Fibroblast of the conjunctiva (primary cell): ENCODE measurements around the gene CFAP53.
"Not testable (repeated sequence)": the region's sequence is repeated elsewhere in the genome, so short reads cannot be mapped to it uniquely, and the experiment has no call there.

Source experiments
- DNase-seq: peaks from one replicate; pipeline ENCODE4 v3.0.0-alpha.2; 2010; ENCODE audit warnings: low read depth

CFAP53 gene, protein sequence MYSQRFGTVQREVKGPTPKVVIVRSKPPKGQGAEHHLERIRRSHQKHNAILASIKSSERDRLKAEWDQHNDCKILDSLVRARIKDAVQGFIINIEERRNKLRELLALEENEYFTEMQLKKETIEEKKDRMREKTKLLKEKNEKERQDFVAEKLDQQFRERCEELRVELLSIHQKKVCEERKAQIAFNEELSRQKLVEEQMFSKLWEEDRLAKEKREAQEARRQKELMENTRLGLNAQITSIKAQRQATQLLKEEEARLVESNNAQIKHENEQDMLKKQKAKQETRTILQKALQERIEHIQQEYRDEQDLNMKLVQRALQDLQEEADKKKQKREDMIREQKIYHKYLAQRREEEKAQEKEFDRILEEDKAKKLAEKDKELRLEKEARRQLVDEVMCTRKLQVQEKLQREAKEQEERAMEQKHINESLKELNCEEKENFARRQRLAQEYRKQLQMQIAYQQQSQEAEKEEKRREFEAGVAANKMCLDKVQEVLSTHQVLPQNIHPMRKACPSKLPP

GRCh38 chr18:50266248-50266704 is at the start of gene CFAP53:
Gene CFAP53, minus strand, starts transcription at chr18:50266495. Its CDS starts 91 bp downstream, at chr18:50266404.
- peak; percentile 80 for DNase-seq

- DNase-seq, result no peak
Observed at GRCh38 chr18:50315100-50315871, 49.0 kb upstream of the CFAP53 start.

- DNase-seq, result no peak
Observed at GRCh38 chr18:50313873-50314460, 47.7 kb upstream of the CFAP53 start.

DNA sequence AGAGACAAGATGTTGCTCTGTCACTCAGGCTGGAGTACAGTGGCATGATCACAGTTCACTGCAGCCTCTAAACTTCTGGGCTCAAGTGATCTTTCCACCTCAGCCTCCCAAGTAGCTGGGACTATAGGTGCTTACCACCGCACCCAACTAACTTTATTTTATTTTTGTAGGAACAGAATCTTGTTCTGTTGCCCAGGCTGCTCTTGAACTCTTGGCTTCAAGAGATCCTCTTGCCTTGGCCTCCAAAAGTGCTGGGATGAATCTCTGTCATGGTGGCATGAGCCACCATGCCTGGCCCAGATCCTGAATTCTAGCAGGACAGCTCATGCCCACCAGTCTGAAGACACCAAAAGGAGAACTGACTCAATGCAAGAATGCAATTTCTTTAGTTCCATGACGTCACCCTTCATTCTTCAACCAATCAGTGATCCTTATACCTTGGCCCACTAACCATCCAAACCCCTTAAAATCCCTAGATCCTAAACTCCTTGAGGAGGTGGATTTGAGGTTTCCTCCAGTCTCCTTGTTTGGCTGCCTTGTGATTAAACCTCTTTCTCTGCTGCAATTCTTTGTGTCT is 46.8 kb upstream of the CFAP53 start:
- no peak for DNase-seq

DNA sequence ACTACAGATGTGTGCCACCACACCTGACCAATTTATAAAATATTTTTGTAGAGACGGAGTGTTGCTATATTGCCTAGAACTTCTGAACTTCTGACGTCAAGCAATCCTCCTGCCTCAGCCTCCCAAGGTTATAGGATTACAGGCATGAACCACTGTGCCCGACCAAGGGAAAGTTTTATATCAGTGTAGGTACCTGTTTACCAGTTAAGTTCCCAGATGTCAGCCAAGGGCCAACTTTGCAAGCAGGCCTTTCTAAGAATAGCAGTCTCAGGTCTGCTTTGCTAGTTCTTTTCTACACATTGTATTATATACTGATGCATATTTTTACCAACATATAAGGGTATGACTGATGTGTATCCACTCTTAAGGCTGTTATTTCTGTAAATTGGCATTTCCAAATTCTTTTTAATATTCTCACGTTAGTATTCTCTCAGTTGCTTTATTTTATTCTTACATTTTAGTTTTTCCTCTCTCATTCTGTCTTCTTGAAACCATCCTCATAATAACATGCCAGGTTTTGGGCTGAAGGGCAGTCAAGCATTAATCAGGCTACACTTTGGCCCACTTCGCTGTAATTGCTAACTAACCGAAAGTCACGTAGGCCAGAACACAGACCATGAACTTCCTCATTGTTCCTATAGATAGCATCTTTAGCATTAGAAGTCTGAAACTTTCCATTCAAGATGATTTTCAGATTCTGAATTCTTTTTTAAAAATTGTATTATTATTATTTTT is 46.2 kb upstream of the CFAP53 start:
- no peak for DNase-seq

- no peak for DNase-seq
Observed at GRCh38 chr18:50311650-50312049, 45.4 kb upstream of the CFAP53 start.

DNA sequence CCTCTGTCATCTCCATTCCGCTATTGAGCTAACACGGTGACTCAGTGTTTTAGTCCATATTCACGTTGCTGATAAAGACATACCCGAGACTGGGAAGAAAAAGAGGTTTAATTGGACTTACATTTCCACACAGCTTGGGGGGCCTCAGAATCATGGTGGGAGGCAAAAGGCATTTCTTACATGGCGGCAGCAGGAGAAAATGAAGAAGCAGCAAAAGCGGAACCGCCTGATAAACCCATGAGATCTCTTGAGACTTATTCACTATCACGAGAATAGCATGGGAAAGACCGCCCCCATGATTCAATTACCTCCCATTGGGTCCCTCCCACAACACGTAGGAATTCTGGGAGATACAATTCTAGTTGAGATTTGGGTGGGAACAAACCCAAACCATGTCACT is 43.8 kb upstream of the CFAP53 start:
- no peak for DNase-seq

DNA sequence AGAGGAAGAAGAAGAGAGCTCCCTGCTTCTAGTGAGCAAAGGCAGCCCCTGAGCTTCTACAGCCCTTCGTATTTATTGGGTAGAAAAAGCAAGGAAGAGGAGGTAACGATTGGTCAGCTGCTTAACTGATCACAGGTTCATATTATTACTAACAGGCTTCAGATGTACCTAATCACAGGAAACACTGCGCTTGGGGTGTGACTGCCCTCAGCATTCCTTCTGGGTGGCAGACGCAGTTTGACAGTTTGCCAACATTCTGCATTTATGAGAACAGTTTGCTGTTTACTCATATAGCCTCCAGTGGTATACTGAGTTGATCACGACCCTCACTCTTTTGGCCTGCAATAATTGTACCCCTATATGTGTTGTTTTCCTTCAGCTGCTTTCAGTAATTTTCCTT is 42.6 kb upstream of the CFAP53 start:
- DNase-seq, result not testable (repeated sequence)

- peak; percentile 83 for DNase-seq
Observed at GRCh38 chr18:50307738-50308470, 41.6 kb upstream of the CFAP53 start.

GRCh38 chr18:50307400-50307737 is 41.1 kb upstream of the CFAP53 start:
- no peak for DNase-seq

- DNase-seq, result no peak
Observed at GRCh38 chr18:50306944-50307343, 40.6 kb upstream of the CFAP53 start.

- no peak for DNase-seq
Observed at GRCh38 chr18:50301074-50301473, 34.8 kb upstream of the CFAP53 start.

DNA sequence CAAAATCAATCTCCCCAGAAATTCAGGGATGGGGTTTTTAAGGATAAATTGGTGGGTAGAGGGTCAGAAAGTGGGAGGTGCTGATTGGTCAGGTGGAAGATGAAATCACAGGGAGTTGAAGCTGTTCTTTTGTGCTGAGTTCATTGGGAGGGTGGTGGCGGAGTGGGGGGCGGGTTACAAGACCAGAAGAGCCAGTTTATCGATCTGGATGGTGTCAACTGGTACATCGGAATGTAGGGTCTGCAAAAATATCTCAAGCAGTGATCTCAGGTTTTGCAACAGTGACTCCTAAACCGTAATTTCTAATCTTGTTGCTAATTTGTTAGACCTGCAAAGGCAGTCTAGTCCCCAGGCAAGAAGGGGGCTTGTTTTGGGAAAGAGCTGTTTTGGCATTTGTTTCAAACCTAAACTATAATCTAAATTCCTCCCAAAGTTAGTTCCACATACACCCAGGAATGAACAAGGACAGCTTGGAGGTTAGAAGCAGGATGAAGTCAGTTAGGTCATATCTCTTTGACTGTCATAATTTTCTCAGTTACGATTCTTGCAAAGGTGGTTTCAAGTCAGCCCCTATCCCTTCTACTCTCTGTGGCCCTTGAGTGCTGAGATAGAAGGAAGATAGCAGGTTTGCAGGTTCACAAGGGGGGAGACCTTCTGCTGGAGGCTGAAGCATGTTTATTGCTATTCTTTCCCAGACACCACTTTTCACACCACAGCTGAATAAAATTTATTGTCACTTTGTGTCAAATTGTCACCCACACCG is 33.5 kb upstream of the CFAP53 start:
- no peak for DNase-seq

DNA sequence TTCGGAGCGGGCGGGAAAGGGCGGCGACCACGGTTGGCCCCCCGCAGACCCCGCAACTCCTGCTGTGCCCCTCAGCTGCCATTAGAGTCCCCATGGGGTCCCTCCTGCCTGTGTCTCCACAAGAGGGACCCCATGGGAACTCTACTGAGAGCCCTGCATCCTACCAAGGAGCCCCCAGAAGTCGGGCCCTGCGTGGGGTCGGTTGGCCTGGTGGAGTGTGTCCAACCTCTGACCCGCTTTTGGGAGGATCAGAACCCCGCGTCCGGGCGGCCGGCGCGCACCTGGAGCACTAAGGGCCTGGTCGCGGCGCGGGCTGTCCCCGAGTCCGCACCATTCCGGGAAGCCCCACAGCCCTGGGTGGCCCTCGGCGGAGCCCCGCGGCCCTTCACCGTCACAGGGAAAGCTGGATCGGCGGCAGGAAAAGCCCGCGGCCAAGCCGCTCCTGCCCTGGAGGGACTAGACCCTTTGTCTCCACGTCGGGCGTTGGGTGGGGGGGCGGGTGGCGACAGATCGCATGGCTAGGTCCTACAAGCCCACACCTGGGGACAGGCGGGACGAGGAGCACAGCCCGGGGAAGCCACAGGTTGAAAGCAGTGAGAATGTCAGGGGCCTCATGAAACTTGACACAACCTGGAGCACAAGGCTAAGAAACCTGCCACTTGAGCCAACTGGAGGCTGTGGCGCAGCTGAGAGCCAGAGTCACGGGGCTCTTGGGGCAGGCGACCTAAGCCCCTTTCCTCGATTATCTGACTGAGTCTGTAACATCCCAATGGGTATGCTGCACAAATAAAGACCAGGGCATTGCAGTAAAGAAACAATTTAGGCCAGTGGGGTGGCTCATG is 32.4 kb upstream of the CFAP53 start:
- no peak for DNase-seq

- DNase-seq, result peak; percentile 47
Observed at GRCh38 chr18:50297621-50298442, 31.5 kb upstream of the CFAP53 start.

DNA sequence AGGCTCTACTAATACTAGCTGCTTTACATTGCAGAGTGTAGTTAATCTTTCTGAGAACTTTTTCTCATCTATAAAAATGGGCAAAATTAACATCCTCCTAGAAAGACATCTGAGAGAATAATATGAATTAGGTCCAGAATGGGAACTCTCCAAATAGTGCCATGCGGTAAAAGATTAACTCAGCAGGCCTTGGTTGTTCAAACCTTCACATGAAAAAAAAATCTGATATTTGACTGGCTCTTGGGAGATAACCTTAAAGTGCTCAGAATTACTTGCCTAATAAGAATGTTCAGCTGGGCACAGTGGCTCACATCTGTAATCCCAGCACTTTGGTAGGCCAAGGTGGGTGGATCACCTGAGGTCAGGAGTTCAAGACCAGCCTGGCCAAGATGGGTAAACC is 26.7 kb upstream of the CFAP53 start:
- no peak for DNase-seq

GRCh38 chr18:50289108-50289443 is 22.8 kb upstream of the CFAP53 start:
- DNase-seq, result no peak

GRCh38 chr18:50288348-50289107 is 22.2 kb upstream of the CFAP53 start:
- not testable (repeated sequence) for DNase-seq
